Testis (tissue), 3 donors: ENCODE data around the gene BBC3. TPM values are rescaled to one million over a fixed set of nuclear protein-coding genes. Genes with fewer than 3 reads are reported as not detected.

ENCODE experiments used
- DNase-seq: peaks from one replicate; pipeline ENCODE4 v3.0.0-alpha.2; 2019
- H3K27ac ChIP-seq, 2 donors: fragments of 200-600 bp; sonication (generic); one replicate each; pipeline ENCODE4 v1.5.1; 2019
- H3K27me3 ChIP-seq: fragments of 200-600 bp; sonication (generic); one replicate; pipeline ENCODE4 v1.5.1; 2019
- H3K36me3 ChIP-seq: fragments of 200-600 bp; sonication (generic); one replicate; pipeline ENCODE4 v1.5.1; 2017; ENCODE audit warnings: low read depth; ENCODE audit errors: missing control alignments
- H3K4me1 ChIP-seq: fragments of 200-600 bp; sonication (generic); one replicate; pipeline ENCODE4 v1.5.1; 2019
- H3K4me3 ChIP-seq, 2 donors: fragments of 200-600 bp; sonication (generic); one replicate each; pipeline ENCODE4 v1.5.1; 2017 to 2019
- H3K9me3 ChIP-seq: fragments of 200-600 bp; sonication (generic); one replicate; pipeline ENCODE4 v1.5.1; 2017
- CTCF ChIP-seq, 3 experiments: fragments of 450-650 bp in 2 of 3; fragments of 200-600 bp in 1 of 3; sonication (generic) in 1 of 3; IDR thresholded peaks; one replicate each; pipeline ENCODE4 v1.5.1; 2016 to 2019; ENCODE audit warnings: antibody characterized with exemption in 3 of 3, mild to moderate bottlenecking in 2 of 3, moderate library complexity in 1 of 3
- POLR2A ChIP-seq: fragments of 450-650 bp; IDR thresholded peaks from one replicate; pipeline ENCODE4 v1.6.1; 2017; ENCODE audit warnings: antibody characterized with exemption, mild to moderate bottlenecking, moderate library complexity
- WGBS, 2 donors: methylation state at CpG; one replicate each; pipeline ENCODE4 v1.1.5; 2018; 5-methylcytosine and 5-hydroxymethylcytosine counted together
- intact Hi-C: fragments of 100-400 bp; cut with DNase I; formaldehyde crosslinking; loops from one replicate; pipeline ENCODE4 v1.15.1; 2023; ENCODE audit warnings: low total_unique reads
- polyA plus RNA-seq: library from polyadenylated mRNA; stranded (reverse); fragments of 350-450 nt; fragmentation: Illumina TruSeq; extraction: RNeasy Lipid Tissue Mini Kit (QIAGEN cat#74804); gene quantifications from one replicate; pipeline ENCODE4 v1.2.3, GENCODE V29; 2014; ENCODE audit warnings: low read depth, low replicate concordance; ENCODE audit not compliant: insufficient read depth
- total RNA-seq, 2 donors: library from RNA; depleted of rRNA; stranded (reverse); fragments of >200 nt; gene quantifications; one replicate each; pipeline ENCODE4 v1.2.3, GENCODE V29; 2016

The BBC3 gene
- total and polyA plus RNA-seq, 3 donors from 2014 or later, result 3.3 to 10.2 (median 10.0) TPM

GRCh38 chr19:47243364-47243775 is 12.4 kb upstream of the BBC3 start:
- Histone ChIP-seq H3K36me3 (no peaks in the 10 kb centered on the region), H3K4me1 (peaks cover 14% of the 10 kb centered on the region), H3K4me3 (peak overlapping the region in 1 of 2 donors; percentile 37), H3K27me3 (no peaks in the 10 kb centered on the region), H3K9me3 (no peaks in the 10 kb centered on the region), H3K27ac (no peak overlapping the region)
- intact Hi-C loops, result no loop called here
- no peak for DNase-seq
- WGBS, 2 donors, result 7 to 13% methylated on average over 7 to 9 of the region's 9 CpGs
- TF ChIP-seq POLR2A (no peak), CTCF (IDR thresholded peaks at IDR 0.05) (no peak)

GRCh38 chr19:47241919-47242577 is 11.0 kb upstream of the BBC3 start:
- 72 to 74% methylated on average over 3 to 7 of the region's 7 CpGs for WGBS, 2 donors
- intact Hi-C loops, result no loop called here
- H3K27me3 ChIP-seq, result no peaks in the 10 kb centered on the region

DNA sequence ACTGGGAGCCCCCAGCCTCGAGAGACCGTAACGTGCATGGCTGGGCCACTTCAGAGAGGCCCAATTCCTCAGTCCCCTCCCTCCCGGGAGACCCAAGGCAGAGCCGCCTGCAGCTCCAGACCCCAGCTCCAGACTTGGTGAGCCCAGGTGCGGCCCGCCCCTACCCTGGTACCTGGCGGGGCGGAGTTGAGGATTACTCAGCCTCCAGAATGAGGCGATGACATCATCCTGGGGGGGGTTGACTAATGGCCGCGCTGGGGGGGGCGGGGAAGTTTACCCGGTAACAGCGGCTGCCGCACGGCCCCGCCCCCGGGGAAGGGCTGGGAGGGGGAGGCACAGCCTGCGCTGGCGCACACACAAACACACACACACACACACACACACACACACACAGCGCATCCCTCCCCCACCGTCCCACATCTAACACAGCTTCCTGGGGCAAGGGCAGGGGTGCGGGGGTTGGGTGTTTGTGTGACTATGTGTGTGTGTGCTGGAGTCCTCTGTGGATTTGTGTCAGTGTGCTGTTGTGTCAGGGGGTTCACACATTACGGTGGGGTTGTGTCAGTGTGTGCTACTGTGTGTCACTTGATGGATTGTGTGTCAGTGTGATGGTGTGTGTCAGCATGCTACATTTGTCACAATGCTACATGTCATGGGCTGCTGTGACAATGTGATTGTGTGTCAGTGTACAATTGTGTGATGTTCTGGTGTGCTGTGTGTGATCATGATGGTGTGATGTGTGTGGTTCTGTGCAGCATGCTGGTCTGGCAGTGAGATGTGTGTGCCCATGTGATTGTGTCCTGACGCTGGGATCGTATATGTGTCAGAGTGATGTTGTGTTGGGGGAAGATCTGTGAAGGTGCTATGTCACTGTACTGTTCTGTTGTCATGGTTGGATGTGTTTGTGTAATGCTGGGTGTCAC is 10.3 kb upstream of the BBC3 start:
- Histone ChIP-seq H3K9me3 (no peaks in the 10 kb centered on the region), H3K27ac (no peak overlapping the region), H3K27me3 (no peaks in the 10 kb centered on the region), H3K4me1 (peaks cover 14% of the 10 kb centered on the region), H3K36me3 (no peaks in the 10 kb centered on the region), H3K4me3 (no peak overlapping the region)
- peak; percentile 50 for DNase-seq
- WGBS, 2 donors, result 13 to 17% methylated on average over 7 to 20 of the region's 27 CpGs
- intact Hi-C loops, result no loop called here
- TF ChIP-seq POLR2A (no peak), CTCF (IDR thresholded peaks at IDR 0.05) (no peak)

More at GRCh38 chr19:47241919-47242577, 11.0 kb upstream of the BBC3 start:
- Histone ChIP-seq H3K27ac (no peak overlapping the region), H3K36me3 (no peaks in the 10 kb centered on the region), H3K9me3 (no peaks in the 10 kb centered on the region), H3K4me1 (peaks cover 14% of the 10 kb centered on the region), H3K4me3 (no peak overlapping the region)
- TF ChIP-seq CTCF (IDR thresholded peaks at IDR 0.05) (no peak), POLR2A (no peak)
- DNase-seq, result no peak

DNA sequence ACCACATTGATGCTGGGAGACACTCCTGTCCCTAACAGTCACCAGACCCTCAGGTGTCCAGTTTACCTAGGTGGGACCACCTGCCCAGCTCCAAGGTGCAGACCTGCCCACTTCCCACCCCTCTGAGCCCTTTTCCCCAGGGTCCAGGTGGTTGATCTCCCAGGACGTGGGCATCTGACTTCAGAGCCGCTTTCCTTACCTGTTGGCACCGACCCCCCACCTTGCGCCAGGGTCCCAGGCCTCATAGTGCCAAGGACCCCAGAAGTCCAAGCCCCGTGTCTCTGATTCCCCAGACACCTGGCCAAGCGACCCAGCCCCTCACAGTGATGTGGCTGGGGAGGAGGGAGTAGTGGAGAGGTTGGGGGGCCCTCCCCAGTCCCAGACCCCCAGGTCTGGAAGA is 9.6 kb upstream of the BBC3 start:
- Histone ChIP-seq H3K4me3 (no peak overlapping the region), H3K9me3 (no peaks in the 10 kb centered on the region), H3K36me3 (no peaks in the 10 kb centered on the region), H3K27me3 (no peaks in the 10 kb centered on the region), H3K4me1 (peaks cover 14% of the 10 kb centered on the region), H3K27ac (no peak overlapping the region)
- no peak for DNase-seq
- intact Hi-C loops, result no loop called here
- TF ChIP-seq POLR2A (no peak), CTCF (IDR thresholded peaks at IDR 0.05) (no peak)
- WGBS, 2 donors, result 55 to 80% methylated on average over 1 to 6 of the region's 6 CpGs
